IMR-90 (cell line): Measurements from ENCODE around the gene GABRB3. TPM values are rescaled to one million over a fixed set of nuclear protein-coding genes. Genes with fewer than 3 reads are reported as not detected.

Source experiments
- ATAC-seq: fragments of 200-7000 bp; cut with Tn5 transposase; 2 replicates; pipeline ENCODE4 v1.9.1; 2020; ENCODE audit warnings: low read depth, mild to moderate bottlenecking, moderate library complexity
- BruUV-seq: library from RNA; stranded (reverse); fragments of 400-500 nt; replicated peaks from 2 replicates; lab custom pipeline; 2021; lab: Mats Ljungman, UMichigan
- CTCF ChIA-PET: fragments of 300-600 bp; formaldehyde crosslinking; extraction: SDS; loops from one replicate; lab custom pipeline; 2021; ENCODE audit warnings: antibody characterized with exemption; lab: Yijun Ruan, JAX
- POLR2A ChIA-PET: fragments of 300-600 bp; sonication (Branson Sonifier 250); formaldehyde crosslinking; loops from one replicate; lab custom pipeline; 2022; ENCODE audit warnings: antibody characterized with exemption; ENCODE audit not compliant: unreplicated experiment; lab: Charles Lee
- DNase-seq: peaks from one replicate; pipeline ENCODE4 v3.0.0; 2013
- H2AFZ ChIP-seq: replicated peaks from 2 replicates; pipeline ENCODE3; 2013; ENCODE audit warnings: low read length, mild to moderate bottlenecking; ENCODE audit not compliant: poor library complexity
- H2AK5ac ChIP-seq: 2 replicates; pipeline ENCODE4 v1.6.1; 2013; ENCODE audit warnings: low read depth, low read length, inconsistent platforms
- H2AK9ac ChIP-seq: replicated peaks from 2 replicates; pipeline ENCODE3; 2013; ENCODE audit warnings: mild to moderate bottlenecking, low read depth, low read length, moderate library complexity; ENCODE audit not compliant: poor library complexity
- H2BK120ac ChIP-seq: 2 replicates; pipeline ENCODE4 v1.6.1; 2013; ENCODE audit warnings: low read depth, low read length, inconsistent platforms
- H2BK15ac ChIP-seq: 3 replicates; pipeline ENCODE4 v1.6.1; 2013; ENCODE audit warnings: low read depth, low read length, inconsistent platforms
- H2BK20ac ChIP-seq: 2 replicates; pipeline ENCODE4 v1.6.1; 2013; ENCODE audit warnings: low read depth, mild to moderate bottlenecking, inconsistent platforms, low read length, moderate library complexity
- H2BK5ac ChIP-seq: 2 replicates; pipeline ENCODE4 v1.6.1; 2013; ENCODE audit warnings: mild to moderate bottlenecking, low read depth, low read length, inconsistent platforms; ENCODE audit not compliant: poor library complexity, severe bottlenecking
- H3K14ac ChIP-seq: replicated peaks from 2 replicates; pipeline ENCODE4 v1.6.1; 2013; ENCODE audit warnings: low read depth, low read length, inconsistent platforms
- H3K18ac ChIP-seq: 2 replicates; pipeline ENCODE4 v1.6.1; 2013; ENCODE audit warnings: low read depth, low read length, control low read depth
- H3K23ac ChIP-seq: 2 replicates; pipeline ENCODE4 v1.6.1; 2013; ENCODE audit warnings: low read depth, low read length, inconsistent platforms
- H3K27ac ChIP-seq: 2 replicates; pipeline ENCODE4 v1.5.1; 2013; ENCODE audit warnings: mild to moderate bottlenecking, control low read depth, low read length; ENCODE audit not compliant: insufficient read depth
- H3K27me3 ChIP-seq: 2 replicates; pipeline ENCODE4 v1.6.1; 2013; ENCODE audit warnings: low read length; ENCODE audit not compliant: control insufficient read depth, insufficient read depth
- H3K36me3 ChIP-seq: 2 replicates; pipeline ENCODE4 v1.6.1; 2013; ENCODE audit warnings: low read length, mixed read lengths; ENCODE audit not compliant: control insufficient read depth, insufficient read depth
- H3K4ac ChIP-seq: 2 replicates; pipeline ENCODE4 v1.6.1; 2013; ENCODE audit warnings: low read depth, low read length, inconsistent platforms
- H3K4me1 ChIP-seq: 2 replicates; pipeline ENCODE4 v1.6.1; 2013; ENCODE audit warnings: low read length, mixed read lengths; ENCODE audit not compliant: control insufficient read depth, insufficient read depth
- H3K4me2 ChIP-seq: 2 replicates; pipeline ENCODE4 v1.6.1; 2013; ENCODE audit warnings: low read depth, mild to moderate bottlenecking, control low read depth, low read length, moderate library complexity
- H3K4me3 ChIP-seq: 2 replicates; pipeline ENCODE4 v1.5.1; 2013; ENCODE audit warnings: low read depth, mild to moderate bottlenecking, control low read depth, low read length, moderate library complexity; ENCODE audit not compliant: insufficient read depth
- H3K56ac ChIP-seq: 2 replicates; pipeline ENCODE4 v1.6.1; 2013; ENCODE audit warnings: low read length, inconsistent platforms; ENCODE audit not compliant: insufficient read depth; ENCODE audit errors: extremely low read depth
- H3K79me1 ChIP-seq, 2 experiments: 2 replicates each; pipeline ENCODE4 v1.6.1; 2013; ENCODE audit warnings: low read length in 2 of 2, inconsistent platforms in 1 of 2, low read depth in 1 of 2
- H3K9ac ChIP-seq: 2 replicates; pipeline ENCODE4 v1.6.1; 2013; ENCODE audit warnings: low read depth, low read length, control low read depth
- H3K9me1 ChIP-seq: 2 replicates; pipeline ENCODE4 v1.6.1; 2013; ENCODE audit warnings: low read length, inconsistent platforms; ENCODE audit not compliant: insufficient read depth
- H3K9me3 ChIP-seq: 2 replicates; pipeline ENCODE4 v1.6.1; 2013; ENCODE audit warnings: low read length; ENCODE audit not compliant: control insufficient read depth, insufficient read depth
- H4K20me1 ChIP-seq: 2 replicates; pipeline ENCODE4 v1.6.1; 2013; ENCODE audit warnings: low read length, inconsistent platforms; ENCODE audit not compliant: insufficient read depth
- H4K5ac ChIP-seq: 2 replicates; pipeline ENCODE4 v1.6.1; 2013; ENCODE audit warnings: mild to moderate bottlenecking, low read depth, low read length, control low read depth
- H4K8ac ChIP-seq, 2 experiments: 2 replicates each; pipeline ENCODE4 v1.6.1; 2013; ENCODE audit warnings: low read depth in 2 of 2, low read length in 2 of 2, control low read depth in 1 of 2, inconsistent platforms in 1 of 2
- H4K91ac ChIP-seq: 2 replicates; pipeline ENCODE4 v1.6.1; 2013; ENCODE audit warnings: low read depth, low read length, inconsistent platforms; ENCODE audit not compliant: insufficient read depth
- BHLHE40 ChIP-seq: fragments of 150-350 bp; IDR thresholded peaks from 2 replicates; pipeline ENCODE4 v1.6.1; 2016; ENCODE audit warnings: mild to moderate bottlenecking, low read depth, low read length
- CEBPB ChIP-seq: IDR thresholded peaks from 2 replicates; pipeline ENCODE4 v1.6.1; 2012; ENCODE audit warnings: low read depth, low read length, improper control_type of control experiment
- CHD1 ChIP-seq: IDR thresholded peaks from 2 replicates; pipeline ENCODE4 v1.6.1; 2012; ENCODE audit warnings: low read depth, low read length, improper control_type of control experiment
- FOS ChIP-seq: fragments of 150-350 bp; IDR thresholded peaks from 2 replicates; pipeline ENCODE4 v1.6.1; 2016; ENCODE audit warnings: low read depth, low read length
- MAFK ChIP-seq: IDR thresholded peaks from 2 replicates; pipeline ENCODE4 v1.6.1; 2012; ENCODE audit warnings: low read depth, low read length, improper control_type of control experiment
- MAZ ChIP-seq: IDR thresholded peaks from 2 replicates; pipeline ENCODE4 v1.6.1; 2012; ENCODE audit warnings: low read depth, mild to moderate bottlenecking, low read length, improper control_type of control experiment, moderate library complexity, borderline replicate concordance
- MXI1 ChIP-seq: IDR thresholded peaks from 2 replicates; pipeline ENCODE4 v1.6.1; 2012; ENCODE audit warnings: low read depth, mild to moderate bottlenecking, low read length, moderate library complexity, borderline replicate concordance
- NFE2L2 ChIP-seq: fragments of 150-350 bp; IDR thresholded peaks from 2 replicates; pipeline ENCODE4 v1.6.1; 2016; ENCODE audit warnings: low read depth, mild to moderate bottlenecking, low read length
- POLR2A ChIP-seq: IDR thresholded peaks from 2 replicates; pipeline ENCODE4 v1.6.1; 2012; ENCODE audit warnings: mild to moderate bottlenecking, low read depth, low read length
- RAD21 ChIP-seq: IDR thresholded peaks from 2 replicates; pipeline ENCODE4 v1.6.1; 2012; ENCODE audit warnings: low read length, improper control_type of control experiment
- RCOR1 ChIP-seq: IDR thresholded peaks from 2 replicates; pipeline ENCODE4 v1.6.1; 2012; ENCODE audit warnings: mild to moderate bottlenecking, low read length, improper control_type of control experiment; ENCODE audit not compliant: insufficient replicate concordance
- RFX5 ChIP-seq: IDR thresholded peaks from 2 replicates; pipeline ENCODE4 v1.8.0; 2012; ENCODE audit warnings: low read depth, mild to moderate bottlenecking, low read length, moderate library complexity
- SMC3 ChIP-seq: fragments of 150-350 bp; IDR thresholded peaks from 2 replicates; pipeline ENCODE4 v1.6.1; 2016; ENCODE audit warnings: low read depth, mild to moderate bottlenecking, antibody characterized with exemption, low read length, moderate library complexity
- WGBS, 2 experiments: methylation state at CpG; one replicate each; pipeline versions ENCODE4 v1.1.5 to v1.1.7; 2013; ENCODE audit warnings: missing lambda C conversion rate in 2 of 2; ENCODE audit not compliant: insufficient read length in 1 of 2; ENCODE audit errors: extremely low coverage in 2 of 2; 5-methylcytosine and 5-hydroxymethylcytosine counted together
- dilution Hi-C: fragments of 300-500 bp; cut with HindIII; formaldehyde crosslinking; loops from one replicate; pipeline ENCODE4 v1.14.3; 2018; ENCODE audit warnings: low sequenced_read_pairs; ENCODE audit not compliant: unreplicated experiment
- in situ Hi-C: fragments of 300-500 bp; cut with MboI; formaldehyde crosslinking; loops from 3 replicates; pipeline ENCODE4 v1.14.3; 2019; ENCODE audit warnings: low sequenced_read_pairs, inconsistent platforms, mixed read lengths
- intact Hi-C: fragments of 100-400 bp; cut with micrococcal nuclease; formaldehyde crosslinking; loops from 2 replicates; pipeline ENCODE4 v1.10.0; 2022
- polyA plus RNA-seq, 3 experiments: library from polyadenylated mRNA; depleted of rRNA; stranded (reverse); fragments of >200 nt; gene quantifications; 2 replicates each; pipeline ENCODE4 v1.2.3, GENCODE V29; 2012; ENCODE audit warnings: low replicate concordance in 1 of 3
- total RNA-seq: library from RNA; depleted of rRNA; stranded (reverse); fragments of >200 nt; gene quantifications from 2 replicates; pipeline ENCODE4 v1.2.3, GENCODE V29; 2012
- TF ChIP-seq, protein P1 (sequence below): fragments of 150-350 bp; IDR thresholded peaks from 2 replicates; pipeline ENCODE4 v1.6.1; 2017; ENCODE audit warnings: mild to moderate bottlenecking, antibody characterized with exemption, low read length, low read depth
- TF ChIP-seq, protein P2 (sequence below): conservative IDR thresholded peaks from 2 replicates; pipeline ENCODE4 v1.5.1; 2012; ENCODE audit warnings: mild to moderate bottlenecking, low read depth, low read length, improper control_type of control experiment
- TF ChIP-seq, protein P3 (sequence below): fragments of 150-350 bp; IDR thresholded peaks from 2 replicates; pipeline ENCODE4 v1.6.1; 2016; ENCODE audit warnings: low read depth, mild to moderate bottlenecking, low read length, moderate library complexity, borderline replicate concordance

Gene GABRB3
- total and polyA plus RNA-seq, 2 of the 4 experiments (the other 2 are of a cell fraction) = 0.36 to 0.54 TPM

DNA sequence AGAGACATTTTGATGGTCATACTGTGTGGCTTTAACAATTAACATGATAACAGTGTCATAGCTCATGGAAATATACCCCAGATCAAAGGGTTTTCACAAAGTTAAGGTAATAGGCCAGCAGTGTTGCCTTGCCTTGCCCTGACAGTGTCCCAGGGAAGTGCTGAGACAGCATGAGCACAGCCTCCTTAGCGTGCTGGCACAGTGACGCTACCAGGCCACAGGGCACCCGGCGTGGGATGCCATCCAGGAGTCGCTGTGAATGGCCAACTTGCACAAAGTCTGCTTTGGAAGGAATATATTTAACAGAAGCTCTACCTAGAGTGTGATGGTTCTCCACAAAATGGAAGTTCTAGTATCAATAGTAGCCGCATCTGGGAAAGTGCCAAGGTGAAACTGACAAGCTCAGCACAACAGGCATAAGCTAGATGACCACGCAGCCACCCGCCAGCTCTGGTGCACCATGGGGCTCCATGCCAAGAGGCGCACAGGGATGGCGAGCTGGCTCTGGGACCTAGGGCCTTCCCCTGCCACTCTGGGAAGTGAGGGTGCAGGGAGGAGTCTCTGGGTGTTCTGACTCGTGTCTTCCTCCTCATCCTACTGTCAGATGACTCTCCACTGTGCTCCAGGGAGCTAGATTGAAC, 86.2 kb downstream of the GABRB3 start:
- H2AK5ac ChIP-seq = no peak overlapping the region
- no peaks in the 10 kb centered on the region for H3K79me1 ChIP-seq
- H4K5ac ChIP-seq = no peak overlapping the region
- no peak overlapping the region for H4K91ac ChIP-seq
- 62% methylated on average over 3 of the region's 11 CpGs; no CpG with 5 or more reads in 1 of the 2 experiments for WGBS, 2 experiments
- no peak overlapping the region for H3K56ac ChIP-seq
- dilution Hi-C loops = no loop called here
- H3K9me3 ChIP-seq = peaks cover 42% of the 10 kb centered on the region
- no peaks in the 10 kb centered on the region for H3K9me1 ChIP-seq
- H3K9ac ChIP-seq = no peak overlapping the region
- no peak overlapping the region for H3K4me3 ChIP-seq
- H2AFZ ChIP-seq = no peak overlapping the region
- BruUV-seq = no TSS peak
- POLR2A ChIA-PET = no interaction called here
- no peak overlapping the region for H3K4ac ChIP-seq
- DNase-seq = no peak
- no peak overlapping the region for H3K23ac ChIP-seq
- no peaks in the 10 kb centered on the region for H3K27me3 ChIP-seq
- ATAC-seq = no peak
- no peak overlapping the region for H3K4me2 ChIP-seq
- CTCF ChIA-PET = interaction anchor here (0.6 kb wide), 1 partner anchor 1013 kb away, joined by 3 read pairs; no protein-coding TSS in a partner anchor
- H2BK120ac ChIP-seq = no peak overlapping the region
- H3K36me3 ChIP-seq = no peaks in the 10 kb centered on the region
- no peak overlapping the region for H2BK15ac ChIP-seq
- H3K27ac ChIP-seq = no peak overlapping the region
- H3K18ac ChIP-seq = no peak overlapping the region
- H3K14ac ChIP-seq = no peak overlapping the region
- H4K8ac ChIP-seq = no peak overlapping the region
- H3K4me1 ChIP-seq = no peaks in the 10 kb centered on the region
- no peak overlapping the region for H2AK9ac ChIP-seq
- intact Hi-C loops = no loop called here
- in situ Hi-C loops = no loop called here
- TF ChIP-seq BHLHE40 (no peak), RFX5 (no peak), MAZ (no peak), MXI1 (no peak), FOS (no peak), MAFK (no peak), NFE2L2 (no peak), CHD1 (no peak), RAD21 (no peak), CEBPB (no peak), POLR2A (no peak), RCOR1 (no peak), SMC3 (no peak)
- TF ChIP-seq, protein P1, sequence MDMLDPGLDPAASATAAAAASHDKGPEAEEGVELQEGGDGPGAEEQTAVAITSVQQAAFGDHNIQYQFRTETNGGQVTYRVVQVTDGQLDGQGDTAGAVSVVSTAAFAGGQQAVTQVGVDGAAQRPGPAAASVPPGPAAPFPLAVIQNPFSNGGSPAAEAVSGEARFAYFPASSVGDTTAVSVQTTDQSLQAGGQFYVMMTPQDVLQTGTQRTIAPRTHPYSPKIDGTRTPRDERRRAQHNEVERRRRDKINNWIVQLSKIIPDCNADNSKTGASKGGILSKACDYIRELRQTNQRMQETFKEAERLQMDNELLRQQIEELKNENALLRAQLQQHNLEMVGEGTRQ = no peak
- TF ChIP-seq, protein P2, sequence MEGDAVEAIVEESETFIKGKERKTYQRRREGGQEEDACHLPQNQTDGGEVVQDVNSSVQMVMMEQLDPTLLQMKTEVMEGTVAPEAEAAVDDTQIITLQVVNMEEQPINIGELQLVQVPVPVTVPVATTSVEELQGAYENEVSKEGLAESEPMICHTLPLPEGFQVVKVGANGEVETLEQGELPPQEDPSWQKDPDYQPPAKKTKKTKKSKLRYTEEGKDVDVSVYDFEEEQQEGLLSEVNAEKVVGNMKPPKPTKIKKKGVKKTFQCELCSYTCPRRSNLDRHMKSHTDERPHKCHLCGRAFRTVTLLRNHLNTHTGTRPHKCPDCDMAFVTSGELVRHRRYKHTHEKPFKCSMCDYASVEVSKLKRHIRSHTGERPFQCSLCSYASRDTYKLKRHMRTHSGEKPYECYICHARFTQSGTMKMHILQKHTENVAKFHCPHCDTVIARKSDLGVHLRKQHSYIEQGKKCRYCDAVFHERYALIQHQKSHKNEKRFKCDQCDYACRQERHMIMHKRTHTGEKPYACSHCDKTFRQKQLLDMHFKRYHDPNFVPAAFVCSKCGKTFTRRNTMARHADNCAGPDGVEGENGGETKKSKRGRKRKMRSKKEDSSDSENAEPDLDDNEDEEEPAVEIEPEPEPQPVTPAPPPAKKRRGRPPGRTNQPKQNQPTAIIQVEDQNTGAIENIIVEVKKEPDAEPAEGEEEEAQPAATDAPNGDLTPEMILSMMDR = no peak
- TF ChIP-seq, protein P3, sequence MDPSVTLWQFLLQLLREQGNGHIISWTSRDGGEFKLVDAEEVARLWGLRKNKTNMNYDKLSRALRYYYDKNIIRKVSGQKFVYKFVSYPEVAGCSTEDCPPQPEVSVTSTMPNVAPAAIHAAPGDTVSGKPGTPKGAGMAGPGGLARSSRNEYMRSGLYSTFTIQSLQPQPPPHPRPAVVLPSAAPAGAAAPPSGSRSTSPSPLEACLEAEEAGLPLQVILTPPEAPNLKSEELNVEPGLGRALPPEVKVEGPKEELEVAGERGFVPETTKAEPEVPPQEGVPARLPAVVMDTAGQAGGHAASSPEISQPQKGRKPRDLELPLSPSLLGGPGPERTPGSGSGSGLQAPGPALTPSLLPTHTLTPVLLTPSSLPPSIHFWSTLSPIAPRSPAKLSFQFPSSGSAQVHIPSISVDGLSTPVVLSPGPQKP = no peak
- H2BK20ac ChIP-seq = no peak overlapping the region
- no peak overlapping the region for H2BK5ac ChIP-seq
- H4K20me1 ChIP-seq = no peaks in the 10 kb centered on the region
